NCI-H2196 treated with DMSO at 0.1 percent for 48 hours (cell line): ENCODE measurements around the gene GDPGP1.

Experiments used
- DNase-seq: peaks from one replicate; lab custom pipeline; 2025; ENCODE audit not compliant: unreplicated experiment; lab: John Stamatoyannopoulos, UW

Gene GDPGP1

GRCh38 chr15:90294601-90295269 lies 60.7 kb downstream of the GDPGP1 start:
- no peak for DNase-seq

DNA sequence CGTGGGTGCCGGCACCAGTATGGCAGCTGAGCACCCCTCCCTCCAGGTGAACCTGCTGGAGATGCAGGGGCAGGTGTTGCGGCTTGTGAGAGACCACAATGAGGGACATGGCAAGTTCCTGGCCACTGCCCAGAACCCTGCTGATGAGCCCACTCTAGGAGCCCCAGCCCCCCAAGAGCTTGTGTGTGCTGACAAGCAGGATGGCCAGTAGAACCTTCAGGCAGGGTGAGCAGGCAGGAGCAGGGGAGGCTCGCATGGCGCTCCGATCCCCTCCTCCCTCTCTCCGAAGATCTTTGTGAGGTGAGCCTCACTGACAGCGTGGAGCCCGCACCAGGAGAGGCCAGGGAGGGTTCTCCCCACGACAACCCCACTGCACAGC lies 61.2 kb downstream of the GDPGP1 start:
- no peak for DNase-seq
